ENCODE results near the gene PRKN. TPM values are rescaled to one million over a fixed set of nuclear protein-coding genes. Genes with fewer than 3 reads are reported as not detected.

PRKN gene
- total and polyA plus RNA-seq, 9 of the 15 experiments (the other 6 are each of a cell fraction or from before 2014, with no cell fraction given), result 0.03 to 0.96 (median 0.15) TPM; not detected in 2

DNA sequence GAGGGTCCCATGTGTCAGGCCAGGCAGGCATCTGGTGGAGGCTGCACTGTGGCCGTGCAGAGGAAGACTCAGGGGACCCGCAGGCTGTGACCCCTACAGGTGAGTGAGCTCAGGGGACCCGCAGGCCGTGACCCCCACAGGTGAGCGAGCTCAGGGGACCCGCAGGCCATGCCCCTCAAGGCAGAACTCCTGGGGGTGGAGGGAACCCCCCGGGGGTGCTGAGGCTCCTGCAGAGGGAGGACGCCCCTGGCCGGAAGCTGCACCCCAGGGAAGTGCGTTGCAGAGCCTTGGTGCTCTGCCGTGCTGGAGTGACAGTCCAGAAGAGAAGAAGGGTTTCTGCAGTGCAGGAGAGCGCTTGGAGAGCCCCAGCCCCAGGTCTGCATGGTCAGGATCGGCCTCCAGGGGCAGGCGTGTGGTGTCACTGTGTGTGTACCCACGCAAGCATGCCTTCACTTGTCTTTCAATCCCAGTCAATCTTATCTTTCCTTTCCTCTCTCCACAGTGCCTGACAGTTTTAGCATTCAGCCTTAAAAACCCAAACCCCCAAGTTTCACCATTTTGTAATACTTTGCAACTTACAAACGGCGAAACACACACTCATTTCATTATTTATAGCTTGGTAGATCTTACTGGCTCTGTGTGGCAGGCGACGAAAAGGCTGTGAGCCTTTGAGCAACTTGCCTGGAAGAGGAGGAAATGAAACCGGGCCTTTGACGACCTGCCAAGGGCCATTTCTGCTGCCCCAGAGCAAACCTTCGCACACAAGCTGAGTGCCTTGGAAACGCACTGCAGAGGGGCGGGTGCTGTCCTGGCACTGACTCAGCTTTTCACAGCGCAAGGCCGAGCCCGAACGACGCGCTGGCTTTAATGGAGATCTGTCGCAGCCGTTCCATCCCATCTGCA lies 1352.3 kb downstream of the PRKN start (continued):
- TF ChIP-seq, protein P1, sequence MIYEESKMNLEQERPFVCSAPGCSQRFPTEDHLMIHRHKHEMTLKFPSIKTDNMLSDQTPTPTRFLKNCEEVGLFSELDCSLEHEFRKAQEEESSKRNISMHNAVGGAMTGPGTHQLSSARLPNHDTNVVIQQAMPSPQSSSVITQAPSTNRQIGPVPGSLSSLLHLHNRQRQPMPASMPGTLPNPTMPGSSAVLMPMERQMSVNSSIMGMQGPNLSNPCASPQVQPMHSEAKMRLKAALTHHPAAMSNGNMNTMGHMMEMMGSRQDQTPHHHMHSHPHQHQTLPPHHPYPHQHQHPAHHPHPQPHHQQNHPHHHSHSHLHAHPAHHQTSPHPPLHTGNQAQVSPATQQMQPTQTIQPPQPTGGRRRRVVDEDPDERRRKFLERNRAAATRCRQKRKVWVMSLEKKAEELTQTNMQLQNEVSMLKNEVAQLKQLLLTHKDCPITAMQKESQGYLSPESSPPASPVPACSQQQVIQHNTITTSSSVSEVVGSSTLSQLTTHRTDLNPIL (CRISPR knock-in tag; IDR thresholded peaks at IDR 0.05), result no peak
- peak; percentile 31; the same call in 1 of the 2 replicates for TF ChIP-seq MAFF (IDR thresholded peaks at IDR 0.05; ENCODE audit: low read length)
- TF ChIP-seq, protein P2, sequence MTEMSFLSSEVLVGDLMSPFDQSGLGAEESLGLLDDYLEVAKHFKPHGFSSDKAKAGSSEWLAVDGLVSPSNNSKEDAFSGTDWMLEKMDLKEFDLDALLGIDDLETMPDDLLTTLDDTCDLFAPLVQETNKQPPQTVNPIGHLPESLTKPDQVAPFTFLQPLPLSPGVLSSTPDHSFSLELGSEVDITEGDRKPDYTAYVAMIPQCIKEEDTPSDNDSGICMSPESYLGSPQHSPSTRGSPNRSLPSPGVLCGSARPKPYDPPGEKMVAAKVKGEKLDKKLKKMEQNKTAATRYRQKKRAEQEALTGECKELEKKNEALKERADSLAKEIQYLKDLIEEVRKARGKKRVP (CRISPR knock-in tag; IDR thresholded peaks at IDR 0.05), result no peak
- peak; percentile 67 for TF ChIP-seq MAFK (IDR thresholded peaks at IDR 0.05; ENCODE audit: low read length)
- no peak for TF ChIP-seq HDAC3 (IDR thresholded peaks at IDR 0.05; ENCODE audit: borderline replicate concordance, partially characterized antibody)
- no peak for TF ChIP-seq KDM5B (IDR thresholded peaks at IDR 0.05; ENCODE audit: insufficient replicate concordance, low read depth, low read length)
- TF ChIP-seq EGR1 (conservative IDR thresholded peaks at IDR 0.05), result peak; percentile 53; the same call in 1 of the 2 replicates
- TF ChIP-seq, protein P3, sequence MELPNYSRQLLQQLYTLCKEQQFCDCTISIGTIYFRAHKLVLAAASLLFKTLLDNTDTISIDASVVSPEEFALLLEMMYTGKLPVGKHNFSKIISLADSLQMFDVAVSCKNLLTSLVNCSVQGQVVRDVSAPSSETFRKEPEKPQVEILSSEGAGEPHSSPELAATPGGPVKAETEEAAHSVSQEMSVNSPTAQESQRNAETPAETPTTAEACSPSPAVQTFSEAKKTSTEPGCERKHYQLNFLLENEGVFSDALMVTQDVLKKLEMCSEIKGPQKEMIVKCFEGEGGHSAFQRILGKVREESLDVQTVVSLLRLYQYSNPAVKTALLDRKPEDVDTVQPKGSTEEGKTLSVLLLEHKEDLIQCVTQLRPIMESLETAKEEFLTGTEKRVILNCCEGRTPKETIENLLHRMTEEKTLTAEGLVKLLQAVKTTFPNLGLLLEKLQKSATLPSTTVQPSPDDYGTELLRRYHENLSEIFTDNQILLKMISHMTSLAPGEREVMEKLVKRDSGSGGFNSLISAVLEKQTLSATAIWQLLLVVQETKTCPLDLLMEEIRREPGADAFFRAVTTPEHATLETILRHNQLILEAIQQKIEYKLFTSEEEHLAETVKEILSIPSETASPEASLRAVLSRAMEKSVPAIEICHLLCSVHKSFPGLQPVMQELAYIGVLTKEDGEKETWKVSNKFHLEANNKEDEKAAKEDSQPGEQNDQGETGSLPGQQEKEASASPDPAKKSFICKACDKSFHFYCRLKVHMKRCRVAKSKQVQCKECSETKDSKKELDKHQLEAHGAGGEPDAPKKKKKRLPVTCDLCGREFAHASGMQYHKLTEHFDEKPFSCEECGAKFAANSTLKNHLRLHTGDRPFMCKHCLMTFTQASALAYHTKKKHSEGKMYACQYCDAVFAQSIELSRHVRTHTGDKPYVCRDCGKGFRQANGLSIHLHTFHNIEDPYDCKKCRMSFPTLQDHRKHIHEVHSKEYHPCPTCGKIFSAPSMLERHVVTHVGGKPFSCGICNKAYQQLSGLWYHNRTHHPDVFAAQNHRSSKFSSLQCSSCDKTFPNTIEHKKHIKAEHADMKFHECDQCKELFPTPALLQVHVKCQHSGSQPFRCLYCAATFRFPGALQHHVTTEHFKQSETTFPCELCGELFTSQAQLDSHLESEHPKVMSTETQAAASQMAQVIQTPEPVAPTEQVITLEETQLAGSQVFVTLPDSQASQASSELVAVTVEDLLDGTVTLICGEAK (IDR thresholded peaks at IDR 0.05), result 0 out of 2 replicates have a peak, but pooled peaks have one; percentile 30
- TF ChIP-seq, protein P3 (CRISPR knock-in tag; IDR thresholded peaks at IDR 0.05), result no peak
- peak; percentile 90 for TF ChIP-seq C11orf30 (IDR thresholded peaks at IDR 0.05; ENCODE audit: low read depth)
- TF ChIP-seq ARID1B (IDR thresholded peaks at IDR 0.05), result peak; percentile 40; the same call in 1 of the 2 replicates
- TF ChIP-seq L3MBTL2 (IDR thresholded peaks at IDR 0.05), result peak; percentile 67
- peak in 1 of 3 experiments; percentile 45 for TF ChIP-seq YY1 (IDR thresholded peaks at IDR 0.05; ENCODE audit: borderline replicate concordance in 1 of 3, control insufficient read depth in 1 of 3, extremely low read depth in 1 of 3, insufficient read depth in 3 of 3, insufficient read length in 1 of 3, insufficient replicate concordance in 2 of 3, low read depth in 1 of 3, low read length in 2 of 3)
